NCI-H146 treated with DMSO at 0.1 percent for 48 hours (cell line): Measurements from ENCODE around the gene ARHGAP24.

Source experiments
- DNase-seq: peaks from one replicate; lab custom pipeline; 2025; ENCODE audit not compliant: unreplicated experiment; lab: John Stamatoyannopoulos, UW

The ARHGAP24 gene

DNA sequence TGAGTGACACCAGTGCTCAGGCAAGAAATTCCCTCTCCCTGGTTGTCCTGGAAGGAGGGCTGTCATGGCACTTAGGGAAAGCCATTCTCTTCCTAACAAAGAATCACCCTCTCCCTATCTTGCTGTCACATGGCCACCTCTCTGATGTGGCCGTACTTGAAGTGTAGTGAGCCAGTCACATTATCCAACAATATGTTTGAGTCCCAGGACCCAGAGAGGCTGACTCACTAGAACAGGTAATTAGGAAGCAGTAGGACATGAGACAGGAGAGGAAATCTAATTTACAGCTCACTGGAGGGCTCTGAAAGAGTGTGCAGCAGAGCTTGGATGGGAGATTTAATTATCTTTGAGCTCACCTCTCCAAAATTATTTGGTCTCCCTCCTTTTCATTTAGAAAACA, 299.1 kb downstream of the ARHGAP24 start:
- DNase-seq = no peak

DNA sequence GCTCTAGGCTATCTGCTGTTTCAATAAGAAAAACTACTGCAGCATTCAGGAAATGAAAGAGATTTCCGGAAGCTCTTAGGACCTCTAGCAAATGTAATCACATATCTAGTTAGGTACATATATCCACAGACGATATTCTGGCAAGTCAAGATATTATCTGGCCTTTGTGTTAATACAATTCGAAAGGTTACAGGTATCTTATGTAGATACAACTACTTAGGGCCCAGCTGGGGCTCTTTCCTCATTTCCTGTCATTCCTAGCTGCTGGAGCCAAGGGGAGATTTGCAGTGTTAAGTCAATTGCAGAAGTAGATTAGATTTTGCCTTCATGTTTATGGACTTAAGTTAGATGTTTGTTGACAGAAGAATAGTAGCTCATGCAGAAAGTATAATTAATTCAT, 299.5 kb downstream of the ARHGAP24 start:
- no peak for DNase-seq

DNA sequence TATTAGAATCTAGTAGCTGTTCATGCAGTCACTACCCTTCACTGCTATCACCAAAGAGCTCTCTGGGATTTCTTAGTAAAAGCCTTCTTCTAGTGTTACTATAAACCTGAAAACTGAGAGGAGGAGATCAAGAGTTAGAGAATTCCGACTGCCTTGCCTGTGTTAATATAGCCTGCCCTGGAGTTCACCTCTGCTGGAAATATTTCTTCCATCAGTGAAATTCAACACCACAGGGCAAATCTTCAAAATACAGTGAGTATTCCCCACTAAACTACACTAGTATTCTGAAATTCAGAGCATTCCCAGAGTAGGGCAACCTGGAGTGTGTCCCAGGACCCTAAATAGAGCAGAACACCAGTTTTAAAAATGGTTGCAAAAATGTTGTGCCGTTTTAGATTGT, 301.1 kb downstream of the ARHGAP24 start:
- DNase-seq = no peak

DNA sequence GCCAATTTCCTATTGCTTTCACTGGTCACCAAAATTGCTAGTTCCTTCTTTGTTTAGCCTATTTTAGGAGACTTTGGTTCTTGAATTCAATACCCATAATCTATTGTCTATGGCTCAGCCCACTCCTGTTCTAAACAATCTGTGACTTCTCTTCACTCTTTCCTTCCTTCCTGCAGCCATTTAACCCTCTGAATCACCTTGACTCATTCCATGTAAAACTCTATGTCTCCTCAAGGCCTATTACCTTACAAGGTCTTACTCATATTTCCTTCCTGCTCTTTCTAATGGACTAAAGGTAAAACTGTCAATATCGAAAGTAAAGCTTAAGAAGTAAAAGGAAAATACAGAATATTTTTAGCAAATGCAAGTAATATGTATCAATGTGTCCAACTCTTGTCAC, 301.6 kb downstream of the ARHGAP24 start:
- DNase-seq = no peak

DNA sequence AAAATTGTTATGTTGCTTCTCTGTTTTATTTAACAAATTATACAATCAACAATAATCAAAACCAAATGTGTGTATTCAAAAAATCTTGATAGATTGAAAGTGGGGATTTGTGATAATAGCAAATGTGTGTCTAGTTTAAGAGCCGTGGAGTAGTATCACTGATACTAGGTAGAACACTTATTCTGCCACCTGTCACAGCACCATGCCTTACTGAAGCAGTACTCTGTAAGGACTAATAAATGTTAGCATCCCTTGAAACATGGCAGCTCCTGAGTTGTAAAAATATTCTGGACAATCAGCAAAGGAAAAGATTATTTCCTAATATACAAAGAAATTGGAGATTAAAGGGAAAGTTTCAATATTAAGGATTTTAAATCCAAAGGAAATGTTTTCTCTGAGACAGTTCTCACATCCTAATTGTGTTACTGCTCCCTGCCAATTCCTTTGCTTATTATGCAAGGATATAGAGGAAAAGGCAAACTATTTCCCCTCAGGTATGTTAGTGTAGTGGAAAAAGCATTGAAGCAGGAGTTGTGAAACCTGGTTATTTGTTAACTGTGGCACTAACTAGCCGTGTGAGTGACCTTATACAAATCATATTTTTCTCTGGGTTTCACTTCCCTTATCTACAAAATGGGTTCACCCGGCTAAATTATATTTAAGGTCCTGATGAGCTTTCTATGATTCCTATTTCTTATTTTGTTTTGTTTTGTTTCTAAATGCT, 303.1 kb downstream of the ARHGAP24 start:
- DNase-seq = no peak

DNA sequence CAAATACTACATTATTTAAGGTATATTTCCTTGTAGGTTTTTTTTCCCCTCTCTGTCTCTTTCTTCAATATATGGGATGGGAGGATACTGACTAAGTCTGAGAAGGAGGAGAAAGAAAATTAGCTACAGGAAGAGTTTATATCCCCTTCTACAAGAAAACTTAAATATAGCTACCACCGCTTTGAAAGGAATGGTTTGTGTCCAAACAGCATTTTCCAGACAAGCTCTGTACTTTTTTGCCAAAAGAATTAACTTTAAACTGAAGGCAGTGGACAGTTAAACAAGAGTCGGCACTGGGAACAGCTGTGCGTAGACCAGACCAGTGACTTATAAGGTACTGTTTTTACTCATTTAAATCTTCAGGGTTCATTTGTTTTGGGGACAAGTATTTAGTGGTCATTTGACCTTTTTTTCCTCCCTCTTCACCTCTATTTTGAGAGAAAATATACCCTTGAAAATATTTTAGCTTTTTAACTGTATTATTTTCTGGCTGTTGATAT, 303.7 kb downstream of the ARHGAP24 start:
- DNase-seq = no peak

DNA sequence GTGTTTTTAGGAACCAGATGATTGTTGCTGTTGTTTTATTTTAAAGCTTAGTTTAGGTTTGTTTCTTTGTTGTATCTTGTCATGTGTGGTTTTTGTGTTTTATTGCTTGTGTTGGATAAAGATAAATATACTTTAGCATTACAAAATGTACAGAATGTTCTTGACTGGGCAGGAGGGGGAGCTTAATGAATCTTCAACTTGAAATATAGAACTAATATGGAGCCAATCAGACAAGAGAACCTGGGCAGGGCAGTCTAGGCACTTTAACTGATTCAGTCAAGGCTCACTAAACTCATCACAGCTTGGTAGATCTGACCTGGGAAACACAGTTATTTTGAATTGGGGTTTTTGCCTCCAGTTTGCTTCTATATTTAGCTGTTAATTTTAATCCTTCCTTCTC, 304.2 kb downstream of the ARHGAP24 start:
- DNase-seq = no peak

DNA sequence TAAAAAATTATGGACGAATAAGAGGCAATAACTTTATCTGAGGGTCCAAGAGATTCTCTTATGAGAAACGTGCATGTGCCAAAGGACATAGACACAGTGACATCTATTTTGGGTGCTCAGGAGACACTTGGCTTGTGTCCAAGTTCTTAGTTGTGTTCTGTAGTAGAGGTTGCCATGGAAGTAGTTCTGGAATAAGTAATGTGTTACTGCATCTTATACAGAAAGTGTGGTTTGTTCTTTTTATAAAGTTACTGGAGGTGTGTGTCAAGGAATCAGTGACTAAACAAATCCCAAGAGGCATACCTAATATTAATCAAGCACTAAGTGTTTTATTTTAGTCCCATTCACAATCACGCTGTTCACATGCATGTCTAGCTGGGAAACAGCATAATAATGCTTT, 305.7 kb downstream of the ARHGAP24 start:
- no peak for DNase-seq

DNA sequence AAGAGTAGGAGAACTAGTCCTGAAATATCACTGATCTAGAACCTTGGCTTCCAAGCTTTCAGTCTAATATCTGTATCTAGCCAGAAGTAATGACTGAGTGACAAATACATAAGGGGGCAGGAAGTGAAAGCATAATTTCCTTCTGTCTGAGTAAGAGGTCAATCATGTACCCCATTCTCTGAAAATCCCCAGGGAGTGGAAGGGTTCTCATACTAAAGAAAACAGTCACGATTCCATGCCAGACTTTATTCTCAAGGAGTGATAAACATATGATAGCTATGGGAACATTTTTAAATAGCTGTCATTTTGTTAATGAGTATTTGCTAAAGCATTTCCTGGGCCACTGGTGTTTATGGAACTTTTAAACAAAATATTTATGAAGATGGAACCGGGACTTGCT, 308.5 kb downstream of the ARHGAP24 start:
- DNase-seq = no peak

DNA sequence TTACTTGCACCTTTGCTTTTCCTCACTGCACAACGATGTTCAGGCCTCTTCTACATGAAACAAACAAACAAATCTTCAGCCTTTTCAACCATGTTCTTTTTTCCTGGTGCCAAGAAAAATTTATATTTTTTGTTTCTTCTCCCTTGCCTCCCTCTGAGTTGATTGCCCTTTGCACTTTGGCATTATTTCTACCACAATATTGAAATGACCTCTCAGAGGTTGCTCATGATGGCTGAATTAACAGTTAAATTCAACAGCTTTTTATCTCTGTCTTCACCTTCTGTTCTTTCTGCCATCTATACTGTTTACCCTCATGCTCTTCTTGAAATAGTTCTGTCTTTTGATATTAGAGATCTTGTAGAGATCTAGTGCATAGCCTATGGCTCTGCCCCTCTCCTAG, 308.9 kb downstream of the ARHGAP24 start:
- no peak for DNase-seq

DNA sequence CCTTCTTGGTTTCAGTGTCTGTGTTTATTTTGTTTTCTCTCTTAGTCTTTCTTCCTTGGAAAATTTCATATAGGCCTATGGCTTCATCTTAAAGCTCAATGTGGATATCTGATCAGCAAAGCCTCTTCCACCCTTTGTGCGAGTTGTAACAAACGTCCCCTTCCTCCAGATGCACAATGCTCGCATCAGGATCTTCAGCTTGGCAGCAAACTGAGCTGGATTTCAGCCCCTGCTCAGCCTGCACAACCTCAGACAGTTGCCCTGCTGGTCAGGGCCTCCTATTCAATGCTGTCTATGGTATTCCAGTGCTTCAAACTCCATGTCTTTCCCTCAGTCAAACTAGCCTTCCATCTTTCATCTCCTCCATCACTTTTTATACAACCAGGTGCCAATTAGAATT, 309.4 kb downstream of the ARHGAP24 start:
- DNase-seq = no peak

DNA sequence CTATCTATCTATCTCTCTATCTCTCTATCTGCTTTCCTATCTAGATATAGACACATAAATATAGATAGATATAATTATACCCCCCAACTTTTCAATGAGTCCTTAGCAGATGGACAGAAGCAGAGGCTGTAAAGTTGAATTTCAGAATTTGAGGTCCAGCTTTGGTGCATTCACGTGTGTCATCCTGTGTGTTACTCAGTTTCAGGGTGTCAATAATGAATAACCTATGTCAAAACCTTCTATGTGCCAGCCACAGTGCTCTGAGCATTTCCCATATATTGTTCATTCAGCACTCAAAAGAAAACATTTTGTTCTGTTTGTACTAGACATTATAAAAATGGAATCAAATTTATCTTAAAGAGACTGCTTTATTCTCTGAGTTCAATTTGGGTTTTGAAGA, 310.0 kb downstream of the ARHGAP24 start:
- DNase-seq = no peak

DNA sequence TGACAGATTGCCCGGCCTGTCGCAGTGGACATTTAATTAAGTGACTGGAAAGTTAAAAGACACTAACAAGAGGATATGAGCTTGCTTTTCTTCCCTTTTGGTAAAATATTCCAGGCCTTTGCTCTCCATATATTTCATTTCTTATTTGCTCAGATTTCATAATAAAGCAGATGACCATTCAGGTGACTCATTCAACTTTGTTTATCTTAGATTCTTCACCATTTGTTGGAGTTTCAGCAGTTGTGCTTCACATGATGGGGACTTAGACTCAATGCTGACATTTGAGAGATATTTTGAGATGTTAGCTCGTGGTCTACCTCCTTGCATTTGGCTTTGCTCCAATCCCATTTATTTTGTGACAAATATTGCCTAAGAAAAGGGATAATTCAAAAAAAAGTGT, 312.2 kb downstream of the ARHGAP24 start:
- no peak for DNase-seq

DNA sequence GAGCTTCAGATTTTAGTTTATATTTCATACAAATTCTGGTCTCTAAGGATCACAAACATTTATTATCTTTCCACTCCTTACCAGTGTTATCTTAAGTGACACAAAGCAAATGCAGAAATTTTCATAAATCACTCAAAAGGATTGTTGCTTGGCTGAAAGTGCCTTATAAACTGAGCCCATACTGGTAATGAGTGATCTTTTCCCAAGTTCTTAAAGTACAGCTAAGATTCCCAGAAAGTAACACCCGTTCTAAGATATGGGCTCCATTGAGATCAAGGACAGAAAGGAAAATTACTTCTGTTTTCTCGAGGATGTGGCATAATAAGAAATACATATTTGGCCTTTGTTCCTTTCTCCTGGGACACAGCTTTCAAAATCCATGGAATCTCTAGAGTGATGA, 313.7 kb downstream of the ARHGAP24 start:
- no peak for DNase-seq

DNA sequence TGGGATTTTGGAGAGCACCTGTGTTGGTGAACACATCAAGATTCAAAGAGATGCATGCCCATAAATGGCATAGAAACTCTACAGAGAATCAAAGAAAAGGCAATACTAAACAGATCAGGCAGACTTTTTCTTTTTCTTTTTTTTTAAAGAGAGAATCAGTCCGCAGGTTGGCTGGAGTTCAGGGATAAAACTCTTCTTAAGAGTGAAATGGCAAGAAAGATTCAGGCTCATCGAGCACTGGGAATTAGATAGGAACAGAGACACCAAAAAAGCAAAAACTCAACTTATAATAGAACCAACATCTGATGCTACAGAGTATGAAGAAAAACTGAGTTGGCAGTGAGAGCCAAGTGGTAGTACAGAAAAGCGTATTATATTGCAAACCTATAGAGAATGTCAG, 314.3 kb downstream of the ARHGAP24 start:
- DNase-seq = no peak

DNA sequence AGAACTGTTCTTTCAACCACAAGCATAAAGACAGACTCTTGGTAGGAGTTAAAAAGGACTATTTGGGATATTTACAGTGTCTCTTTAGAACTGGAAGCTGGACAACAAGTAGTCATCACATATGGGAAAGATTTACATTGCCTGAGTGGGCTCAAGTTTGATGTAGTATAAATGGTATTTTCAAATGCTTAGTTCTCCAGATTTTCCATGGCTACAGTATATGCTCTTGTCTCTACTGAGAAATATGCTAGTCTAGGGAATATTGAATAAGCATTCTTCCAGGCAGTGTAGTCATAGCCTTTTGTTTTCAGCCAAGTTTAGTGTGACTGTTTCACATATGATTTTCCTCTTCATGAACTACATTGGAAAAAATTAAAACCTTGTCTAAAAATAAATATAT, 315.6 kb downstream of the ARHGAP24 start:
- no peak for DNase-seq

DNA sequence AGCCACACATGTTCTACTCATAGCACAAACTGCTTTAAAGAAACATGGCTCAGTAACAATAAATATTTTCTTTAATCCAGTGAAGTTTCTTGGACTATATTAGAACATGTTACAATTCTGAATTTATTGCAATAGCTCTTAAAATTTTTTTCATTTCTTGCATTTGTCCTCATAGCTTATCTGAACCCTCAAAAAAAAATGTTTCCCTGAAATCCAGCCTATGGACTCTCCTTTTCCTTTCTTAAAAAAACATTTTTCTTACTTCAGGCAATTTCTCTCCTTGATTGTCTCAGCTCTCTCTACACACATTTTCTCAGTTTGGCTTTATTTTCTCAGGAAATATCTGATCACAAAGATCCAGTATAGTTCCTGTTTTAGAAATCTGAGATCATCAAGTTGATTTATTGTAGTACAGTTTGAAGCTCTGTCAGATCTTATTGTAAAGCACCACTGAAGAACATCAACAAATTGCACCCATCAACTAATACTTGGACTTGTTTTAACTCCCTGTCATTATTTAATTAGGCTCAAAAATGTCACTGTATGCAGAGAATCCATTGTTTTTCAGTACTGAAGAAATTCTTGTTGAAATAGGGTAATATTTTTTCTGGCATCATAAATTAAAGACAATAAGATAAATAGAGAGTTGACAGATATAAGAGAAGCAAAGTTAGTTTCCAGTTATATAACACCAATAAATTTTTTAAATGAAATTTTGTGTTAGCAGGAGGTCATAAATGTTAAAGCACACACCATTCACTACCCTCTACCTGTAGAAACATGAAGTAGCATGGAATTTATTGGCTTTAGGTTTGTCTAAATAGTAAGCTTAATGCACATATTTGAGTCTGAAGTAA, 317.7 kb downstream of the ARHGAP24 start:
- DNase-seq = no peak

DNA sequence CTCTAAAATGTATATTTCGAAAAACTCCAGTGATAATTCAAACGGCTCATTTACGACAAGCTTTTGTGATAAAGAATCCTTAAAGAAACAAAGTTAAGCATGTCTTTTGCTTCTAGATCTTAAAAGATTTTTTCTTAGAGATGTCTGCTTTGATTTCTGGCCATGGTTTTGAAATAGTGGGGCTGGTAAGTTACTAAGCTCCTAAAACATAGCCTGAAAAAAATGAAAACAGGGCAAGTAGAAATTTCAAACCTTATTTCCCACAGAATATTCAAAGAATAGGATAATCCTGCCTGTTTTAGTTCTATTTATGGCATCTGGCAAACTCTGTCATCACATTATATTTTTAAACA, 318.3 kb downstream of the ARHGAP24 start:
- DNase-seq = no peak

DNA sequence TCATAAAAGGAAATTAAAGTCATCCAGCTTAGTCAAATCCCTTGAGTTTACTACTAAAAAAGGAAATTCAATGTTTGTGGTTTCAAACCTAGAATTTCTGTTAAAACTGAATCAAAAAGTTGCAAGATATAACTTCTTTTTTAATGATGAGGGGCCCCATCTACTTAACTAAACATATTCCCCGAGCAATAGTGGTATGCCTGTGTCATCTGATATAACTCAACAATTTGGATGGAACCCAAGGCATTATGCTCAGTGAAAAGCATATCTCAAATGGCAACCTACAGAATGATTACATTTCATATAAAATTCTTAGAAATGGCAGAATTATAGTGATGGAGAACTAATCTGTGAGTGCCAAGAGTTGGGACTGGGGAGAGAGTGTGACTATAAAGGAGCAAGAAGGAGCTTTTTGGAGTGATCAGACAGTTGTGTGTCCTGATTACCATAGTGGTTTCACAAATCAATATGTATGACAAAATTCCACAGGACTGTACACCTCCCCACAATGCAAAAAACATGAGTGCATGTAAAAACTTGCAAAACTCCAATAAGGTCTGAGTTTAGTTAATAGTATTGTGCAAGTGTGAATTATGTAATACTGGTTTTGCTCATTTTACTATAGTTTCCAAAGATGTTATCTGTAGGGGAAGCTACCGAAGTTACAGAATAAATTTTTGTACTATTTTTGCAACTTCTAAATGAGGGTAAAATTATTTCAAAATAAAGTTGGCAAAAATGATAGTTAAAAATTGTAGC, 323.2 kb downstream of the ARHGAP24 start:
- no peak for DNase-seq

DNA sequence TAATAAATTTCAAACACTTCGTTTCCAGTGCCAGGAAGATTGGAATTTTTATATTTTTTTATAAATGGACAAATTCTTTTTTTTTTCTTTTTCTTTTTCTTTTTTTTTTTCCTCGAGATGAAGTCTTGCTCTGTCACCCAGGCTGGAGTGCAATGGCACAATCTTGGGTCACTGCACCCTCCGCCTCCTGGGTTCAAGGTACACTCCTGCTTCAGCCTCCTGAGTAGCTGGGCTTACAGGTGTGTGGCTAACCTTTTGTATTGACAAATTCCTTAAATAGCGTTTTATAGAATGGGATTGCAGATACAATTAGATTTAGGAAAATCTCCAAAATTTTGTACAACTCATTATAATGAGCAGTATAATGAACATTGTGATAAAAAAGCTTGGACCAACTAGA, 328.9 kb downstream of the ARHGAP24 start:
- DNase-seq = no peak

DNA sequence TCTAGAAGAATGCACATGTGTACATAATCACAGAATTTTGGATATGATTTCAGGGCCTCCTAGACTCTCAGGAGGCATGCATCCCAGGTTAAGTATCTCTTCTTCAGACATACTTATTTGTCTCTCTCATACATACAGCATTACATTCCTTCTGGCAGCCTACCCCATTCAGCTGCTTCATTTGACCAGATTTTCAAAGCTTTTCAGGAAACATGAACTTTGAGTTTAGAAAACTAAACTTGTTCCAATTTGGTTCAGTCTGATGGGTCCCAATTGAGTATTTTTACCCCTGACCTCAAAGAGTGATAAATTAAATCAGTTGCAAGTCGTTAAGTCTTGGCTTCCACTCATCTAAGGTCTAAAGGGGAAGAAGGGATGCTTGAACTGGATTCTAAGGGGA, 330.9 kb downstream of the ARHGAP24 start:
- no peak for DNase-seq

DNA sequence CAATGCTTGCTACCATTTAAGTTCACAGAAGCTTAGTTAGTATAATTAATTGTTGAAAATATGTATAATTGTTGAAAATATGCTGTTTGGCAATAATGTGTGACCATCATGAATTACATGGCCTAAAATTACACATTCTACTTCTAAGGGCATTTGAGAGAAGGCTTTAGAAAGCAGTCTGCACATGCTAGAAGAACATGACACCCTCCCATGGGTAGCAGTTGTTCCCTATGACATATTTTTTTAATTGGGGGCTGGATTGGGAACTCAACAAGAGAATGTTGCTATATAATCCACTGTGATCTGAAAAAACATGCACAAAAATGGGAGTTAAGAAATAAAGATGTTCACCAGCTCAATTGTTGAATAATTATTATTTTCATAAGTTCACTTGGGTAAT, 331.4 kb downstream of the ARHGAP24 start:
- no peak for DNase-seq
